C4-2B (cell line): ENCODE measurements around the gene MAP3K5.

Experiments used
- CTCF ChIP-seq: fragments of 450-650 bp; conservative IDR thresholded peaks from 2 replicates; pipeline ENCODE4 v1.5.1; 2017; ENCODE audit warnings: mild to moderate bottlenecking
- ZFX ChIP-seq: fragments of 450-650 bp; IDR thresholded peaks from 2 replicates; pipeline ENCODE4 v1.6.1; 2017

GRCh38 chr6:136527831-136528230, 264.4 kb downstream of the MAP3K5 start:
- TF ChIP-seq CTCF: no peak
- no peak for TF ChIP-seq ZFX
